Colonic mucosa (tissue), 4 donors: ENCODE results near the gene ADAMTS14. TPM values are rescaled to one million over a fixed set of nuclear protein-coding genes. Genes with fewer than 3 reads are reported as not detected.

ENCODE experiments used
- DNase-seq: peaks from one replicate; pipeline ENCODE4 v3.0.0-alpha.2; 2020
- H3K27ac ChIP-seq: fragments of 200-600 bp; one replicate; pipeline ENCODE4 v1.8.0; 2021
- H3K27me3 ChIP-seq: fragments of 200-600 bp; one replicate; pipeline ENCODE4 v1.8.0; 2021
- H3K36me3 ChIP-seq: fragments of 200-600 bp; one replicate; pipeline ENCODE4 v1.8.0; 2021
- H3K4me1 ChIP-seq: fragments of 200-600 bp; one replicate; pipeline ENCODE4 v1.8.0; 2021; ENCODE audit warnings: mild to moderate bottlenecking
- H3K4me3 ChIP-seq: fragments of 200-600 bp; one replicate; pipeline ENCODE4 v1.8.0; 2021
- H3K9ac ChIP-seq, 2 donors: one replicate each; pipeline ENCODE4 v1.7.0; 2013; ENCODE audit warnings: control low read depth in 2 of 2, low read depth in 2 of 2, low read length in 2 of 2
- H3K9me3 ChIP-seq: fragments of 200-600 bp; one replicate; pipeline ENCODE4 v1.8.0; 2021
- intact Hi-C: fragments of 100-400 bp; cut with DNase I; formaldehyde crosslinking; loops from one replicate; pipeline ENCODE4 v1.14.1; 2022
- total RNA-seq, 2 donors: library from RNA; stranded (reverse); fragmentation: NEBNext Ultra II Directional in 1 of 2; extraction: Animal tissue kit (Norgen Biotek cat#: 25700) in 1 of 2; gene quantifications; one replicate each; pipeline ENCODE4 v1.2.1, GENCODE V29; 2021
- TF ChIP-seq, protein P1 (sequence below): fragments of 200-600 bp; IDR thresholded peaks from one replicate; pipeline ENCODE4 v1.8.0; 2022; ENCODE audit warnings: antibody characterized with exemption, mild to moderate bottlenecking
- donor health status: healthy.
- donor health status: DM: no; HTN: no; CAD: no.
- donor health status: DM: no; HTN: no; CAD: no.

Gene ADAMTS14
- total RNA-seq, 2 donors from 2014 or later = 0.93 to 1.5 TPM

- no peak for DNase-seq
- H3K4me3 ChIP-seq = no peak overlapping the region
- no peaks in the 10 kb centered on the region for H3K9me3 ChIP-seq
- no peaks in the 10 kb centered on the region for H3K4me1 ChIP-seq
- no peak overlapping the region for H3K27ac ChIP-seq
- intact Hi-C loops = loop anchor here (10.0 kb wide), 1 partner anchor 137 kb away; no protein-coding TSS in a partner anchor
- TF ChIP-seq, protein P1, sequence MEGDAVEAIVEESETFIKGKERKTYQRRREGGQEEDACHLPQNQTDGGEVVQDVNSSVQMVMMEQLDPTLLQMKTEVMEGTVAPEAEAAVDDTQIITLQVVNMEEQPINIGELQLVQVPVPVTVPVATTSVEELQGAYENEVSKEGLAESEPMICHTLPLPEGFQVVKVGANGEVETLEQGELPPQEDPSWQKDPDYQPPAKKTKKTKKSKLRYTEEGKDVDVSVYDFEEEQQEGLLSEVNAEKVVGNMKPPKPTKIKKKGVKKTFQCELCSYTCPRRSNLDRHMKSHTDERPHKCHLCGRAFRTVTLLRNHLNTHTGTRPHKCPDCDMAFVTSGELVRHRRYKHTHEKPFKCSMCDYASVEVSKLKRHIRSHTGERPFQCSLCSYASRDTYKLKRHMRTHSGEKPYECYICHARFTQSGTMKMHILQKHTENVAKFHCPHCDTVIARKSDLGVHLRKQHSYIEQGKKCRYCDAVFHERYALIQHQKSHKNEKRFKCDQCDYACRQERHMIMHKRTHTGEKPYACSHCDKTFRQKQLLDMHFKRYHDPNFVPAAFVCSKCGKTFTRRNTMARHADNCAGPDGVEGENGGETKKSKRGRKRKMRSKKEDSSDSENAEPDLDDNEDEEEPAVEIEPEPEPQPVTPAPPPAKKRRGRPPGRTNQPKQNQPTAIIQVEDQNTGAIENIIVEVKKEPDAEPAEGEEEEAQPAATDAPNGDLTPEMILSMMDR = no peak
- H3K36me3 ChIP-seq = no peaks in the 10 kb centered on the region
- H3K27me3 ChIP-seq = no peaks in the 10 kb centered on the region
- H3K9ac ChIP-seq = no peak overlapping the region
Measured at GRCh38 chr10:70751356-70751755, 79.0 kb downstream of the ADAMTS14 start.

DNA sequence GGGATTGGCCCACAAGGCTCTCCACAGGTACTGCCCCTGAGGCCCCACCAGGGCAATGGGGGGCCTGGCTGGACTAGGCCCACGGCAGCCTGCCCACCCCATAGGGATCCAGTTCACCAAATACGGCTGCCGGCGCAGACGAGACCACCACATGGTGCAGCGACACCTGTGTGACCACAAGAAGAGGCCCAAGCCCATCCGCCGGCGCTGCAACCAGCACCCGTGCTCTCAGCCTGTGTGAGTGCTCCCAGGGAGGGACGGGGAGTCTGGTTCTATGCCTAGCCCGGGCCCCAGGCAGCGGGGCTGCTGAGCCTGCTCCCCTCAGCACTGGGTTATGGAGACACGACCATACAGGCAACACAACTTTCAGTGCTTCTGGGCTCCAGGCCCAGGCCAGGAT lies 79.7 kb downstream of the ADAMTS14 start:
- Histone ChIP-seq H3K4me3 (no peak overlapping the region), H3K4me1 (no peaks in the 10 kb centered on the region), H3K9ac (no peak overlapping the region), H3K36me3 (no peaks in the 10 kb centered on the region), H3K27me3 (no peaks in the 10 kb centered on the region), H3K27ac (no peak overlapping the region), H3K9me3 (no peaks in the 10 kb centered on the region)
- intact Hi-C loops = loop anchor here (10.0 kb wide), 1 partner anchor 137 kb away; no protein-coding TSS in a partner anchor
- DNase-seq = no peak
- TF ChIP-seq, protein P1 = no peak

- no peak for DNase-seq
- H3K9me3 ChIP-seq = no peaks in the 10 kb centered on the region
- intact Hi-C loops = loop anchor here (10.0 kb wide), 1 partner anchor 138 kb away; no protein-coding TSS in a partner anchor
Measured at GRCh38 chr10:70752571-70752970, 80.3 kb downstream of the ADAMTS14 start.

GRCh38 chr10:70753026-70753663 lies 80.8 kb downstream of the ADAMTS14 start:
- intact Hi-C loops = loop anchor here (10.0 kb wide), 1 partner anchor 138 kb away; no protein-coding TSS in a partner anchor
- Histone ChIP-seq H3K36me3 (no peaks in the 10 kb centered on the region), H3K4me1 (no peaks in the 10 kb centered on the region), H3K4me3 (no peak overlapping the region), H3K9ac (no peak overlapping the region), H3K9me3 (no peaks in the 10 kb centered on the region), H3K27ac (no peak overlapping the region), H3K27me3 (no peaks in the 10 kb centered on the region)
- no peak for DNase-seq
- TF ChIP-seq, protein P1 = no peak

More at GRCh38 chr10:70752571-70752970, 80.3 kb downstream of the ADAMTS14 start:
- no peak overlapping the region for H3K9ac ChIP-seq
- H3K27me3 ChIP-seq = no peaks in the 10 kb centered on the region
- TF ChIP-seq, protein P1 = no peak
- no peak overlapping the region for H3K4me3 ChIP-seq
- no peaks in the 10 kb centered on the region for H3K4me1 ChIP-seq
- H3K27ac ChIP-seq = no peak overlapping the region
- H3K36me3 ChIP-seq = no peaks in the 10 kb centered on the region

GRCh38 chr10:70753841-70754621 lies 81.7 kb downstream of the ADAMTS14 start:
- intact Hi-C loops = loop anchor here (10.0 kb wide), 1 partner anchor 139 kb away; no protein-coding TSS in a partner anchor
- Histone ChIP-seq H3K9me3 (no peaks in the 10 kb centered on the region), H3K36me3 (no peaks in the 10 kb centered on the region), H3K27ac (no peak overlapping the region), H3K9ac (no peak overlapping the region), H3K4me1 (no peaks in the 10 kb centered on the region), H3K4me3 (no peak overlapping the region), H3K27me3 (no peaks in the 10 kb centered on the region)
- TF ChIP-seq, protein P1 = no peak
- no peak for DNase-seq
